ENCODE results near the gene ZSWIM6.

Gene ZSWIM6

GRCh38 chr5:61496446-61496845, 164.4 kb downstream of the ZSWIM6 start:
- no peak for DNase-seq

DNA sequence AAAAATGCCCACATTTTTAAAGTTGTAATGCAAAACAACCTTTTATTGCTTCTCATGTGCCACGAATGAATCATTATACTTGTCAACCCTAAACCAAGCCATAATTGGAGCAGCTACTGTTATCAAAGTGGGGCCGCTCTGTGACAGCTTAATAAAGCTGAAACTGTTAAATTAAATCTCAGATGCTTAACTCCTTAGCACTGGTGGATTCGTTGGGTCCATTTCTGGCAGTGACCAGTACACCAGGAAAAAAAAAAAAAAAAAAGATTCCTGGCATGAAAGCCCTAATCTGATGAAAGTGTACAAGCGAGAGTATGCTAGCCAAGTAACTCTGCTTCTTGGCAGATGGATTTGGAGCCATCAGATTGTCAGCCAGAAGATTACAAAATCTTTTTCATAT, 164.8 kb downstream of the ZSWIM6 start:
- no peak for DNase-seq

- no peak for DNase-seq
Observed at GRCh38 chr5:61498121-61498520, 166.1 kb downstream of the ZSWIM6 start.

- DNase-seq: no peak
Observed at GRCh38 chr5:61501971-61502370, 169.9 kb downstream of the ZSWIM6 start.

DNA sequence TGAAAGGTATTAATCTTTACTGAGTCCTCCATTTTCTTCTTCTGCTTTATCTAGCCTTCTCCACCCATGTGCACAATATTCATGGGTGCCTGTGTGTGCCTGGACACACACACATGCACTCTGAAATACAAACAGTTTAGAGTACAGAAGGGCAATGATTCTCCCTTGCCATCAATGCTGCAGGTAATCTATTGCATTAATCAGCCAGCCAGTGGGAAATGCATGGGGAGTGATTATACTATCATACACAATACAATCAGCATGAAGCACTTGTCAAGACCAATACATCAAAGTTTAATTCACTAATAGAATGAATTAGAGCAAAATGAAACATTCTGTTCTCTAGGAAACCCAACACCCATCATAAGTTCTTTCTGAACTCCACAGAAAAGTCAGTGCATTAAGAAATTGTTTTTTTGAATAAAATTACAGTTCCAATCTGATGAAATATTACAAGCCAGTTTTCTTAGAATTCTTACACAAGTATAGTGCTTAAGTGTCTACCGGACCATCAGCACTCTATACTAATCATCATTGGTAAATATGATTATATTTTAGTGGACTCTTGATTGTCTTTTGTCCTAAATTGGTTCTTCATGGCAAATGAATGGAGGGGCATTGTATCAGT, 172.2 kb downstream of the ZSWIM6 start:
- DNase-seq: no peak

GRCh38 chr5:61505281-61505680, 173.2 kb downstream of the ZSWIM6 start:
- no peak for DNase-seq

DNA sequence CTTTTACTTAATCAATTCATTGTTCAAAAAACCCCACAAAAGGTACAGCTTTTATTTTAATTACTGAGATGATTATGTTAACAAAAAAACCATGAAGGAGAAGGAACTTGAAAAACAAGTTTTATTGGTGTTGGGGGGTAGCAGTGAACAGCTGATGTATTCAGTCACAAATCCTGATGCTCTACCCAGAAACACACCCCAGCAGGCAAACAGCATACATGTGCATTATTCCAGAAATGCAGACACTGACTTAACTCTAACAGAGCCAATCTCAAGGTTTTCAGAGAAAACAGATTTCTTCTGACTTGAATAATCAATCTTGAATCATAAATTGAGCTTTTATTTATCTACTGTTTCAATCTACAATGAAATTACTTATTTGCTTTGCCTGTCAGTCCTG, 175.2 kb downstream of the ZSWIM6 start:
- no peak for DNase-seq

DNA sequence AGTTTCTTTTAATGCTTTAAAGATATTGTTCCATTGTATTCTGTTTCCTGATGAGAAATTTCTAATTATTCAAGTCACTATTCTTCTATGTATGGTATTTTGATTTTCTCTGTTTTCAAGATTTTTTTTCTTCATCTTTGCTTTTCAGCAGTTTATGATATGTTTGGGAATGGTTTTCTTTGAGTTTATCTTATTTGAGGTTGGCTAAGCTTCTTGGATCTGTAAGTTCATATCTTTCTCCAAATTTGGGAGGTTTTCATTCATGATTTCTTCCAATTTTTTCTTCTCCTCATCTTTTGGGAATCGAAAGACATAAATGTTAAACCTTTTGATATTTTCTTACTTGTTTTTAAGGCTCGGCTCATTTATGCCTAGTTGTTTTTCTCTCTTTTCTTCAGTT, 184.9 kb downstream of the ZSWIM6 start:
- DNase-seq: no peak

DNA sequence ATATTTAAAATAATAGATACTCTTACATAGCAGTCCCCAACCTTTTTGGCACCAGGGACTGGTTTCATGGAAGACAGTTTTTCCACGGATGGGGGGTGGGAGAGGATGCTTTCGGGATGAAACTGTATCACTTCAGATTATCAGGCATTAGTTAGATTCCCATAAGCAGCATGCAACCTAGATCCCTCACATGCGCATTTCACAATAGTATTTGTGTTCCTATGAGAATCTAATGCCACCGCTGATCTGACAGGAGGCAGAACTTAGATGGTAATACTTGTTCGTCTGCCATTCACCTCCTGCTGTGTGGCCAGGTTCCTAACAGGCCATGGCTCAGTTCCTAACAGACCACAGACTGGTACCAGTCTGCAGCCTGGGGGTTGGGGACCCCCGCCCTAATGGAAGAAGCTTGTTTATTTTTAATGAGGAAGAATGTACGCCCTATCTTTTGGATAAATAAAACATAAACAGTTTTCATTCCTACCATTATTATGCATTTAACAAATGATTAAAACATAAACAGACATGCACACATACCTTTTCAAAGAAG, 187.7 kb downstream of the ZSWIM6 start:
- DNase-seq: no peak

- no peak for DNase-seq
Observed at GRCh38 chr5:61523073-61523472, 191.0 kb downstream of the ZSWIM6 start.

GRCh38 chr5:61523997-61524396, 191.9 kb downstream of the ZSWIM6 start:
- no peak for DNase-seq

DNA sequence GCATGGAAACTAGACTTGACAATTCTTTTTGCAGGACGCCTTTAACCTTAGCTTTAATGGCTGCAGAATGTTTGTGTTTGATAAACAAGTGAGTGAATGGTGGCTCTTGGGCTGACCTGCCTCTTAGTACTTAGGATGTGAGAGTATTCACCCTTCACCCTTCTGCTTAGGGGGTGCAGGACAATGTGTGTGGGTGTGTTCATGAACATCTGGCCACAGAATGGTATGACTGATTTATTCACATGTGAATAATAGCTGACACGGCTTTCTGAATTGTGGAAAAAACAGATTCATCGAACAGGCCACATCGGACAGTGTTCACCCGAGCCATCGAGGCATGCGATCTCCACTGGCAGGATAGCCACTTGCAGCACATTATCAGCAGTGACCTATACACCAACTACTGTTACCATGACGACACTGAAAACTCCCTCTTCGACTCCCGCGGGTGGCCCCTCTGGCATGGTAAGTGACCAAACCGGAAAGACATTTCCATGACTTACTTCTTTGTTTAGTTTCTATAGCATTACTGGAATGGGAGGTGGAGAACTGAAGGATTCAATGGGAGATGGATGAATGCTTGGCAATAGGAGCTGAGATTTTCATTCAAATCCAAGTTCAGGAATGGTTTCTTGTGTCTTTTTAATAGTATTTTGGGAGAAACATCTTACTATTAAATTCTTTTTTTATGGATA, 193.6 kb downstream of the ZSWIM6 start:
- DNase-seq: no peak

- no peak for DNase-seq
Observed at GRCh38 chr5:61526207-61526519, 194.1 kb downstream of the ZSWIM6 start.

DNA sequence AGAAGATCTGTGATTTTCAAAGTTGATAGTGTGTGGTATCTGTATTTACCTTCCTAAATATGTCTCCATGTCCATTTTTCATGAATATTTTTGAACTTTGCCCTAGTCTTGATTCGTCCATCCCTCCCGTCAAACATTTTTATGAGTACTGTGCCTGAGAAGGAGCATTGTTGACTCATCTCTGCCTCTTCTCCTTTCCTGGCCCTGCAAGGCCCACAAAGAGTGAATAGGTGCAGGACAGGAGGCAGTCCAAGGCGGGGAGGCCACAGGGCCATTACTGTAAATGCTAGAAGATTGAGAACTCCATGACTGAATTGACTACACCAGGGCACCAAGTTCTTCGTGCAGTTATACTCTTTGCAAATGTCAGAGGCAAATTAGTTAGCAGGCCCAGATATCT, 200.9 kb downstream of the ZSWIM6 start:
- DNase-seq: no peak

DNA sequence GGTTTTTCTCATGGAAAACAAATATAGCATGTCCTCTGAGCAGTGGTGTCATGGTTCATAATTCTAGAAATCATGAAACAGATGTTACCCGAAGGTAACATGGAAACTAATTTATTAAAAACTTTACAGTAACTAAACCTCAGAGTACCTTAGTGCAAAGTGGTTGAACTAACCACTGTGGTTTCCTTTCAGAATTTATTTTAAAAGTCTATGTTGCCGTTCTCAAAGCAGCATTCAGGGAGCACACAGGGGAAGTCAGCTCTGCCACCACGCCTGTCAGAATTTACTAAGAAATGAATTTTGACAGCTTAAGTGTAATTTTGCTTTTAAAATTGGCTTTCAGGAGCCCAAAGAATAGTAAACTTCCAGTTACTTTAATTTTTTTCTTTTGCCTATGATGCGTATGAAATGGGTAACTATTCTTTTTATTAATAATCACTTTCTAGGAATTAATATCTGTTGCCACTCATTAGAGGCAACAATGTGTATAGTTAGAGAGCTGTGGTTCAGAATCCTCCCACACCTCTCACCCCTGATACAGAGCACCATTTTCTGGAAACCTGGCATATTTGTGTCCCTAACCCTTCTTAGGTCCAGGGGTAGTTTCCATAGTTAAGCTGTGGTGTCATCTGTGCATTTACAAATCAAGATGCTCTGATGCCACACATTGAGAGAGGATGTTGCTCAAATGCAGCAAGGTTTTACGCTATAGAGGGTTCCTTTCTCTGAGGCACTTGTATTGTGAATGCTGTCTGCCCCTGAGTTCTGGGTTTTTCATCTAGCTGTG, 202.6 kb downstream of the ZSWIM6 start:
- no peak for DNase-seq

DNA sequence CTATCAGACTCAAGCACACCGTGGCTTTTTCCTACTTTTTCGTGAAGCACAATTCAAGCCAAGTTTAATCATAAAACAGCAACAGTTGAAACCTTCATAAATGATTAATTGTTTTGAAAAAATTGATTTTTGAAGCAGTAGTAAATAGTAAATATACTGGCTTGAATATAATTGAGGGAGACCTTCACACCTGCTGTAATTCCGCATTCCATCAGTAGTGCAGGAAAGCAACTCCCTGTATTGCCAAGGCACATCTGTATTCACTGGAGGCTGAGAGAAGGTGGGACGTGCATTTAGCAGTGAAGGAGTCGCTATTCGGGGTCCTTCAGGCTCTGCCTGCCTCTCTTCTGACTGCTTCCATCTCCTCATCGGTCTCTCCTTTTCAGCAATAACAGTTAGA, 203.8 kb downstream of the ZSWIM6 start:
- DNase-seq: no peak

- DNase-seq: no peak
Observed at GRCh38 chr5:61536922-61537321, 204.9 kb downstream of the ZSWIM6 start.

DNA sequence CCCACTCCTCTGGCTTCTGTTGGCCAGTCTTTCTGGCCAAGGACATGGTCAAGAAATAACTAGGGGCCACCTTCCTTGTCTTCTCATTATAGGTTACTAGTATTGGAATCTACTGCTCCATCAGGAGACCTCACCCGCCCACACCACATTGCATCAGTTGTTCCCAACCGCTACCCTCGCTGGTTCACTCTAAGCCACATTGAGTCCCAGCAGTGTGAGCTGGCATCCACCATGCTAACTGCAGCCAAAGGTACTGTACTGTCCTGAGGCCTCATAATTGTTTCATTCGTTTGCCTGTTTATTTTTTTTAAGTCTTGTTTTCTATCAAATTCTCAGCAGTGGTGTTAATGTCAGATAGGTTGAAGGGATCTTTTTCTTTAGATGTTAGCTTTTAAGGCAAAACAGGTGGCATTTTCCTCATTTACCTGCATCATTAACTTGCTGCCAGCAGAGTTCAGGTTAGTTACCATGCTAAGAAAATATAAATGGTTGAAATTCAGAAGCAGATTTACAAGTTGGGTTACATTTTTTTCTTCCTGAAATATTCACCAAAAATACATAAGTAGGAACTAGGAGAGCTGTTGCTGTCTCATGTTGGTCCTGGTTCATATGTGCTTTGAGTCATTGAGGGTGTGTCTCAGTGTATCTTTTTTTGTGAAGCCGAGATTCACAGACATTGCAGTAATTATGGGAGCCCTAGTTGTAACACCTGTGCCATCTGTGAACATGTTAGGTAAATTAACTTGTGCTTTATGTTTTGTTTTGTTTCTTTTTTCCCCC, 206.9 kb downstream of the ZSWIM6 start:
- no peak for DNase-seq

GRCh38 chr5:61549530-61549929, 217.5 kb downstream of the ZSWIM6 start:
- DNase-seq: no peak

- no peak for DNase-seq
Observed at GRCh38 chr5:61551637-61552313, 219.7 kb downstream of the ZSWIM6 start.

DNA sequence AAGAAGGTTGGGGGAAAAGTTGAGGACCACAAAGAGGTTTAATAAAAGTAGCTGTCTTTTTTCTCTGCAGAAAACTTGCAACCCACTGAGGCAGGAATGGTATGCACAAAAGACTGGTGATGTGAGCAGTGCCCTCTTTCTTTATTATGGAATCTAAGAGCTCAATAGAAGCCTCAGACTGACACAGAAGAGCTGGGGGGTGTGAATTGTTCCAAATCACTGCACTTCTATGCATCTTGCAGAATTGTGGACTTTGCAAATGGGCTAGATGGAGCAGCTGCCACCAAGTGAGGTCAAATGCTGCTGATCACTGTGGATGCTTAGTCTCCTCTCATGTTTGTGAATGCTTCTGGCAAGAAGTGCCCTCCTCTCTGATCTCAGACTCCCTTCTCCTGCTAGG, 227.1 kb downstream of the ZSWIM6 start:
- DNase-seq: no peak

DNA sequence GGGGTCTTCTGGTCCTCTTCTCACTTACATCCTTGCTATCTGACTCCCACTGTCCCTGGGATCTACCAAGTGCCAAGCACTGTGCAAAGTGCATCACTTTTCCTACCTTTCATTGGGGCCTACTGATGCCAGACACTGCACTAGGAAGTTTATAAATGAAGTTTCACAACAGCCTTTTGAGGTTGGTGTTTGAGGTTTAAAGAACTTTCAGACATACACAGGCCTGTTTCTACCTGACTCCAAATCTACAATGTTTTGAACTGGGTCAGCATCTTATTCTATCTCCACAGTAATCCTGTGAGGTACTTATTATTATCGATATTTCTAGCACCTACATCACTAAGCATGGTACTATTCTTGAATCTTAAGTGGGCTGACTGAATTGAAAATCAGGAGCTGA, 227.7 kb downstream of the ZSWIM6 start:
- DNase-seq: no peak

GRCh38 chr5:61563401-61563800, 231.3 kb downstream of the ZSWIM6 start:
- no peak for DNase-seq
